HCT116 (cell line): ENCODE results near the gene UBTF. TPM values are rescaled to one million over a fixed set of nuclear protein-coding genes. Genes with fewer than 3 reads are reported as not detected.

Source experiments
- ATAC-seq: fragments of 200-7000 bp; cut with Tn5 transposase; 2 replicates; pipeline ENCODE4 v1.9.1; 2020; ENCODE audit warnings: mild to moderate bottlenecking, moderate library complexity
- BruUV-seq: library from RNA; stranded (reverse); fragments of 400-500 nt; replicated peaks from 2 replicates; lab custom pipeline; 2021; lab: Mats Ljungman, UMichigan
- CTCF ChIA-PET: fragments of 300-600 bp; sonication (Branson Sonifier 250); formaldehyde crosslinking; loops from one replicate; lab custom pipeline; 2021; ENCODE audit warnings: antibody characterized with exemption; lab: Charles Lee
- POLR2A ChIA-PET: fragments of 300-600, 350-600 bp; sonication (Branson Sonifier 250); formaldehyde crosslinking; loops from one replicate; lab custom pipeline; 2021; ENCODE audit warnings: antibody characterized with exemption; lab: Charles Lee
- RAD21 ChIA-PET, 2 experiments: fragments of 300-600 bp; sonication (Branson Sonifier 250); formaldehyde crosslinking; loops; one replicate each; lab custom pipeline; 2023; ENCODE audit warnings: low total read pairs in 2 of 2; ENCODE audit not compliant: uncharacterized antibody in 2 of 2, unreplicated experiment in 2 of 2, low non-redundant PET in 1 of 2; lab: Charles Lee
- DNase-seq: peaks from one replicate; pipeline ENCODE4 v3.0.0-alpha.2; 2010; ENCODE audit warnings: low read depth, low spot score
- H2AFZ ChIP-seq: fragments of 200-600 bp; shearing (Covaris generic), sonication (generic); 2 replicates; pipeline ENCODE4 v1.6.1; 2017; ENCODE audit warnings: low read depth, mixed run types, mixed read lengths, antibody characterized with exemption, low read length; ENCODE audit not compliant: poor library complexity, severe bottlenecking
- H3K27ac ChIP-seq: 2 replicates; pipeline ENCODE4 v1.5.1; 2012; ENCODE audit warnings: low read depth, low read length
- H3K27me3 ChIP-seq: fragments of 200-600 bp; sonication (generic); 2 replicates; pipeline ENCODE4 v1.6.1; 2016; ENCODE audit warnings: mixed run types, low read length, mixed read lengths; ENCODE audit not compliant: insufficient read depth
- H3K36me3 ChIP-seq, 2 experiments: fragments of 200-500 bp in 1 of 2; fragments of 200-600 bp in 1 of 2; sonication (Bioruptor generic) in 1 of 2; sonication (generic) in 1 of 2; 2 replicates each; pipeline versions ENCODE4 v1.5.1 to v1.6.1; 2014 to 2016; ENCODE audit warnings: low read length in 2 of 2, inconsistent platforms in 1 of 2, mixed read lengths in 1 of 2, mixed run types in 1 of 2; ENCODE audit not compliant: insufficient read depth in 2 of 2, control insufficient read depth in 1 of 2
- H3K4me1 ChIP-seq, 2 experiments: fragments of 200-600 bp in 1 of 2; sonication (generic) in 1 of 2; 2 replicates each; pipeline versions ENCODE4 v1.5.1 to v1.6.1; 2012 to 2017; ENCODE audit warnings: low read length in 2 of 2, inconsistent platforms in 1 of 2, mild to moderate bottlenecking in 1 of 2, mixed read lengths in 1 of 2, mixed run types in 1 of 2, moderate library complexity in 1 of 2; ENCODE audit not compliant: insufficient read depth in 2 of 2, control insufficient read depth in 1 of 2
- H3K4me2 ChIP-seq: fragments of 200-600 bp; sonication (generic); 2 replicates; pipeline ENCODE4 v1.6.1; 2017; ENCODE audit warnings: mixed run types, low read length, mixed read lengths
- H3K4me3 ChIP-seq, 2 experiments: fragments of 200-600 bp in 1 of 2; sonication (generic) in 1 of 2; replicated peaks in 1 of 2; 2 replicates each; pipeline ENCODE4 v1.5.1; 2011 to 2016; ENCODE audit warnings: low read length in 2 of 2, control low read depth in 1 of 2, low read depth in 1 of 2, mild to moderate bottlenecking in 1 of 2, mixed read lengths in 1 of 2, mixed run types in 1 of 2
- H3K79me2 ChIP-seq: fragments of 200-600 bp; sonication (generic); 2 replicates; pipeline ENCODE4 v1.6.1; 2017; ENCODE audit warnings: mild to moderate bottlenecking, mixed run types, low read length, moderate library complexity, mixed read lengths; ENCODE audit not compliant: insufficient read depth
- H3K9ac ChIP-seq: fragments of 200-600 bp; sonication (generic); 2 replicates; pipeline ENCODE4 v1.6.1; 2016; ENCODE audit warnings: low read length, mixed read lengths
- H3K9me2 ChIP-seq: fragments of 200-600 bp; sonication (generic), shearing (Covaris generic); 2 replicates; pipeline ENCODE4 v1.6.1; 2017; ENCODE audit warnings: mixed run types, mild to moderate bottlenecking, moderate library complexity; ENCODE audit not compliant: insufficient read depth
- H3K9me3 ChIP-seq, 2 experiments: fragments of 200-500 bp in 1 of 2; fragments of 200-600 bp in 1 of 2; sonication (Bioruptor generic) in 1 of 2; sonication (generic) in 1 of 2; 2 replicates each; pipeline ENCODE4 v1.6.1; 2014 to 2017; ENCODE audit warnings: low read length in 2 of 2, mixed read lengths in 2 of 2, inconsistent platforms in 1 of 2, low read depth in 1 of 2, mild to moderate bottlenecking in 1 of 2, mixed run types in 1 of 2, moderate library complexity in 1 of 2; ENCODE audit not compliant: control insufficient read depth in 1 of 2, insufficient read depth in 1 of 2
- H4K20me1 ChIP-seq: fragments of 200-600 bp; sonication (generic), shearing (Covaris generic); 2 replicates; pipeline ENCODE4 v1.6.1; 2017; ENCODE audit warnings: mixed run types, mild to moderate bottlenecking, moderate library complexity; ENCODE audit not compliant: insufficient read depth
- CEBPB ChIP-seq: IDR thresholded peaks from 2 replicates; pipeline ENCODE4 v1.6.1; 2012; ENCODE audit warnings: low read depth
- ELF1 ChIP-seq: IDR thresholded peaks from 2 replicates; pipeline ENCODE4 v1.6.1; 2012; ENCODE audit warnings: low read depth, borderline replicate concordance
- EZH2 ChIP-seq: fragments of 200-600 bp; sonication (generic); IDR thresholded peaks from 2 replicates; pipeline ENCODE4 v1.6.1; 2017; ENCODE audit warnings: antibody characterized with exemption, mixed run types
- EZH2phosphoT487 ChIP-seq: fragments of 200-600 bp; IDR thresholded peaks from 2 replicates; pipeline ENCODE4 v1.6.1; 2018; ENCODE audit warnings: antibody characterized with exemption, borderline replicate concordance
- FOSL1 ChIP-seq: IDR thresholded peaks from 2 replicates; pipeline ENCODE4 v1.6.1; 2012; ENCODE audit warnings: low read depth
- POLR2A ChIP-seq: IDR thresholded peaks from 2 replicates; pipeline ENCODE4 v1.7.0; 2011; ENCODE audit warnings: borderline replicate concordance; ENCODE audit not compliant: insufficient read depth, insufficient read length; ENCODE audit errors: extremely low read depth
- POLR2AphosphoS5 ChIP-seq: IDR thresholded peaks from 2 replicates; pipeline ENCODE4 v1.6.1; 2011; ENCODE audit warnings: mild to moderate bottlenecking, low read depth, low read length, moderate library complexity
- REST ChIP-seq: IDR thresholded peaks from 2 replicates; pipeline ENCODE4 v1.6.1; 2012; ENCODE audit warnings: low read depth
- SIN3A ChIP-seq: IDR thresholded peaks from 2 replicates; pipeline ENCODE4 v1.6.1; 2012; ENCODE audit warnings: low read depth
- SP1 ChIP-seq: IDR thresholded peaks from 2 replicates; pipeline ENCODE4 v1.6.1; 2012; ENCODE audit warnings: low read depth
- SRF ChIP-seq: IDR thresholded peaks from 2 replicates; pipeline ENCODE4 v1.6.1; 2012; ENCODE audit warnings: low read depth
- ZBTB33 ChIP-seq: IDR thresholded peaks from 2 replicates; pipeline ENCODE4 v1.6.1; 2011; ENCODE audit warnings: mild to moderate bottlenecking, low read length, moderate library complexity; ENCODE audit not compliant: insufficient replicate concordance; ENCODE audit errors: extremely low read depth
- ZFX ChIP-seq: fragments of 450-650 bp; IDR thresholded peaks from 2 replicates; pipeline ENCODE4 v1.6.1; 2017
- ZNF274 ChIP-seq: fragments of 200-500 bp; sonication (Bioruptor generic); IDR thresholded peaks from 2 replicates; pipeline ENCODE4 v1.6.1; 2014; ENCODE audit warnings: mild to moderate bottlenecking, low read depth, low read length, inconsistent platforms
- intact Hi-C: fragments of 100-400 bp; cut with micrococcal nuclease; formaldehyde crosslinking; loops from 2 replicates; pipeline ENCODE4 v1.10.0; 2022
- total RNA-seq: library from RNA; stranded (reverse); gene quantifications from one replicate; pipeline ENCODE4 v1.2.1, GENCODE V29; 2021; ENCODE audit not compliant: unreplicated experiment
- TF ChIP-seq, protein P1 (sequence below): IDR thresholded peaks from 2 replicates; pipeline ENCODE4 v1.6.1; 2012
- TF ChIP-seq, protein P2 (sequence below), 3 experiments: fragments of 200-600 bp in 1 of 3; sonication (generic) in 1 of 3; IDR thresholded peaks in 2 of 3; conservative IDR thresholded peaks in 1 of 3; 2 replicates each; pipeline ENCODE4 v1.5.1; 2012 to 2017; ENCODE audit warnings: low read depth in 2 of 3, low read length in 2 of 3, antibody characterized with exemption in 1 of 3, borderline replicate concordance in 1 of 3, control low read depth in 1 of 3, mild to moderate bottlenecking in 1 of 3, mixed read lengths in 1 of 3, mixed run types in 1 of 3, moderate library complexity in 1 of 3; ENCODE audit not compliant: insufficient read depth in 1 of 3

The UBTF gene
- total RNA-seq, 1 experiment from 2014 or later = 84.3 TPM

- no peak for ATAC-seq
- peaks cover 39% of the 10 kb centered on the region for H3K79me2 ChIP-seq
- TF ChIP-seq ZNF274 = no peak
- TF ChIP-seq REST = no peak
- TF ChIP-seq EZH2 = no peak
- TF ChIP-seq EZH2phosphoT487 = no peak
- TF ChIP-seq ZBTB33 = no peak
- TF ChIP-seq, protein P1, sequence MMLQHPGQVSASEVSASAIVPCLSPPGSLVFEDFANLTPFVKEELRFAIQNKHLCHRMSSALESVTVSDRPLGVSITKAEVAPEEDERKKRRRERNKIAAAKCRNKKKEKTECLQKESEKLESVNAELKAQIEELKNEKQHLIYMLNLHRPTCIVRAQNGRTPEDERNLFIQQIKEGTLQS = no peak
- no peak for TF ChIP-seq ZFX
- TF ChIP-seq SRF = no peak
- no peak for TF ChIP-seq CEBPB
- no peak for TF ChIP-seq SIN3A
- TF ChIP-seq ELF1 = no peak
- no peak for TF ChIP-seq SP1
- TF ChIP-seq FOSL1 = no peak
- TF ChIP-seq, protein P2, sequence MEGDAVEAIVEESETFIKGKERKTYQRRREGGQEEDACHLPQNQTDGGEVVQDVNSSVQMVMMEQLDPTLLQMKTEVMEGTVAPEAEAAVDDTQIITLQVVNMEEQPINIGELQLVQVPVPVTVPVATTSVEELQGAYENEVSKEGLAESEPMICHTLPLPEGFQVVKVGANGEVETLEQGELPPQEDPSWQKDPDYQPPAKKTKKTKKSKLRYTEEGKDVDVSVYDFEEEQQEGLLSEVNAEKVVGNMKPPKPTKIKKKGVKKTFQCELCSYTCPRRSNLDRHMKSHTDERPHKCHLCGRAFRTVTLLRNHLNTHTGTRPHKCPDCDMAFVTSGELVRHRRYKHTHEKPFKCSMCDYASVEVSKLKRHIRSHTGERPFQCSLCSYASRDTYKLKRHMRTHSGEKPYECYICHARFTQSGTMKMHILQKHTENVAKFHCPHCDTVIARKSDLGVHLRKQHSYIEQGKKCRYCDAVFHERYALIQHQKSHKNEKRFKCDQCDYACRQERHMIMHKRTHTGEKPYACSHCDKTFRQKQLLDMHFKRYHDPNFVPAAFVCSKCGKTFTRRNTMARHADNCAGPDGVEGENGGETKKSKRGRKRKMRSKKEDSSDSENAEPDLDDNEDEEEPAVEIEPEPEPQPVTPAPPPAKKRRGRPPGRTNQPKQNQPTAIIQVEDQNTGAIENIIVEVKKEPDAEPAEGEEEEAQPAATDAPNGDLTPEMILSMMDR (IDR thresholded peaks at IDR 0.05 in 2 of 3, conservative IDR thresholded peaks at IDR 0.05 in 1 of 3; ENCODE audit: borderline replicate concordance in 1 of 3, insufficient read depth in 1 of 3, low read depth in 2 of 3, low read length in 2 of 3) = no peak
- no peak for TF ChIP-seq POLR2A
- TF ChIP-seq POLR2AphosphoS5 = no peak
- TF ChIP-seq, all 23 proteins: peak for 0
- Histone ChIP-seq H3K27me3 (no peaks in the 10 kb centered on the region), H4K20me1 (no peaks in the 10 kb centered on the region), H3K9me3 (no peaks in the 10 kb centered on the region), H3K4me2 (peak overlapping the region; percentile 71; the same call in 1 of the 2 replicates), H3K36me3 (peaks cover 3% of the 10 kb centered on the region in 2 experiments; a peak in 3 of 4 replicates), H3K9ac (no peak overlapping the region), H3K9me2 (no peaks in the 10 kb centered on the region), H3K27ac (no peak overlapping the region), H3K4me1 (peaks cover 7 to 24% of the 10 kb centered on the region in 2 experiments; a peak in 3 of 4 replicates), H3K4me3 (no peak overlapping the region), H2AFZ (no peak overlapping the region)
- ChIA-PET CTCF (no interaction called here), RAD21 (no interaction called here), POLR2A (no interaction called here)
- no peak for DNase-seq
- intact Hi-C loops = no loop called here
- no TSS peak for BruUV-seq
Measured at GRCh38 chr17:44188576-44189403, 30.7 kb downstream of the UBTF start.
